C4-2B (cell line): ENCODE results near the gene RBMS3.
"Not testable (repeated sequence)": the region's sequence is repeated elsewhere in the genome, so short reads cannot be mapped to it uniquely, and the experiment has no call there.

Source experiments
- H3K27ac ChIP-seq: fragments of 450-650 bp; 2 replicates; pipeline ENCODE4 v1.5.1; 2017
- CTCF ChIP-seq: fragments of 450-650 bp; conservative IDR thresholded peaks from 2 replicates; pipeline ENCODE4 v1.5.1; 2017; ENCODE audit warnings: mild to moderate bottlenecking
- ZFX ChIP-seq: fragments of 450-650 bp; IDR thresholded peaks from 2 replicates; pipeline ENCODE4 v1.6.1; 2017

Gene RBMS3

GRCh38 chr3:29514170-29514569 is 233.3 kb downstream of the RBMS3 start:
- no peak overlapping the region for H3K27ac ChIP-seq
- TF ChIP-seq ZFX = no peak
- TF ChIP-seq CTCF = no peak

- H3K27ac ChIP-seq = no peak overlapping the region
- TF ChIP-seq CTCF = no peak
- TF ChIP-seq ZFX = no peak
These were observed 234.0 kb downstream of the RBMS3 start for GRCh38 chr3:29514912-29515311.

GRCh38 chr3:29515451-29515850 is 234.6 kb downstream of the RBMS3 start:
- H3K27ac ChIP-seq = no peak overlapping the region

GRCh38 chr3:29516164-29516563 is 235.3 kb downstream of the RBMS3 start:
- no peak overlapping the region for H3K27ac ChIP-seq
- TF ChIP-seq CTCF (no peak), ZFX (no peak)

More at GRCh38 chr3:29515451-29515850, 234.6 kb downstream of the RBMS3 start:
- TF ChIP-seq CTCF = no peak
- TF ChIP-seq ZFX = no peak

- TF ChIP-seq ZFX = no peak
- no peak for TF ChIP-seq CTCF
- H3K27ac ChIP-seq = no peak overlapping the region
These were observed 239.9 kb downstream of the RBMS3 start for GRCh38 chr3:29520764-29521163.

GRCh38 chr3:29521293-29521692 is 240.4 kb downstream of the RBMS3 start:
- TF ChIP-seq ZFX = no peak
- no peak for TF ChIP-seq CTCF
- no peak overlapping the region for H3K27ac ChIP-seq

- TF ChIP-seq CTCF = no peak
- TF ChIP-seq ZFX = no peak
- no peak overlapping the region for H3K27ac ChIP-seq
These were observed 240.9 kb downstream of the RBMS3 start for GRCh38 chr3:29521751-29522150.

- H3K27ac ChIP-seq = not testable (repeated sequence)
These were observed 243.6 kb downstream of the RBMS3 start for GRCh38 chr3:29524433-29524832.
